ENCODE results near the gene SUPT6H. TPM values are rescaled to one million over a fixed set of nuclear protein-coding genes. Genes with fewer than 3 reads are reported as not detected.
"Not testable (repeated sequence)": the region's sequence is repeated elsewhere in the genome, so short reads cannot be mapped to it uniquely, and the experiment has no call there.

The SUPT6H gene
- total RNA-seq, 1 experiment from 2014 or later: 61.3 TPM

DNA sequence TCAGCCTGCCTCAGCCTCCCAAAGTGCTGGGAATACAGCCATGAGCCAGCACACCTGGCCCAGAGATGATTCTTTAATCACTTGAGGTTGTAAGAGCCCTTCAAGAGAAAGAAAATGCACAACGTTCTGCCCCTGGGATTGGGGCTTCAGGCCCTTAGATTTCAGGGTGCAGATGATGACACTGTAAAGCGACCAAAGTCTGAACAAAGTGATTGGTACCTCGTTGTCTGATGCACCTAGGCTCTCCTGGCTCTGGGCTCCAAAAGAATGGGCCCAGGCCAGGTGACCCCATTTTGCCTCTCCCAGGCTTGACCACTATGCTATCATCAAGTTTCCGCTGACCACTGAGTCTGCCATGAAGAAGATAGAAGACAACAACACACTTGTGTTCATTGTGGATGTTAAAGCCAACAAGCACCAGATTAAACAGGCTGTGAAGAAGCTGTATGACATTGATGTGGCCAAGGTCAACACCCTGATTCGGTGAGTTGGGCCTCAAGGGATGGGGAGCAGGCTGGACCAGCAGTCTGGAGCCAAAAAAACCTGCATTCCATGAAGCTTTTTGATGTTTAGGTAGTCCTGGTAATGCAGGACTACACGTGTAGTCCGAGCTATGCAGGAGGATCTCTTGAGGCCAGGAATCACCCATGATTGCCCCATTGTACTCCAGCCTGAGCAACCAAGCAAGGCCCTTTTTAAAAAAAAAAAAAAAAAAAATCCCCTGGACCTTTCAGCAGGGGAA, 60.6 kb downstream of the SUPT6H start (continued):
- TF ChIP-seq, protein P1, sequence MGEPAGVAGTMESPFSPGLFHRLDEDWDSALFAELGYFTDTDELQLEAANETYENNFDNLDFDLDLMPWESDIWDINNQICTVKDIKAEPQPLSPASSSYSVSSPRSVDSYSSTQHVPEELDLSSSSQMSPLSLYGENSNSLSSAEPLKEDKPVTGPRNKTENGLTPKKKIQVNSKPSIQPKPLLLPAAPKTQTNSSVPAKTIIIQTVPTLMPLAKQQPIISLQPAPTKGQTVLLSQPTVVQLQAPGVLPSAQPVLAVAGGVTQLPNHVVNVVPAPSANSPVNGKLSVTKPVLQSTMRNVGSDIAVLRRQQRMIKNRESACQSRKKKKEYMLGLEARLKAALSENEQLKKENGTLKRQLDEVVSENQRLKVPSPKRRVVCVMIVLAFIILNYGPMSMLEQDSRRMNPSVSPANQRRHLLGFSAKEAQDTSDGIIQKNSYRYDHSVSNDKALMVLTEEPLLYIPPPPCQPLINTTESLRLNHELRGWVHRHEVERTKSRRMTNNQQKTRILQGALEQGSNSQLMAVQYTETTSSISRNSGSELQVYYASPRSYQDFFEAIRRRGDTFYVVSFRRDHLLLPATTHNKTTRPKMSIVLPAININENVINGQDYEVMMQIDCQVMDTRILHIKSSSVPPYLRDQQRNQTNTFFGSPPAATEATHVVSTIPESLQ (CRISPR knock-in tag; IDR thresholded peaks at IDR 0.05): no peak
- TF ChIP-seq, protein P2, sequence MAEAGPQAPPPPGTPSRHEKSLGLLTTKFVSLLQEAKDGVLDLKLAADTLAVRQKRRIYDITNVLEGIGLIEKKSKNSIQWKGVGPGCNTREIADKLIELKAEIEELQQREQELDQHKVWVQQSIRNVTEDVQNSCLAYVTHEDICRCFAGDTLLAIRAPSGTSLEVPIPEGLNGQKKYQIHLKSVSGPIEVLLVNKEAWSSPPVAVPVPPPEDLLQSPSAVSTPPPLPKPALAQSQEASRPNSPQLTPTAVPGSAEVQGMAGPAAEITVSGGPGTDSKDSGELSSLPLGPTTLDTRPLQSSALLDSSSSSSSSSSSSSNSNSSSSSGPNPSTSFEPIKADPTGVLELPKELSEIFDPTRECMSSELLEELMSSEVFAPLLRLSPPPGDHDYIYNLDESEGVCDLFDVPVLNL (CRISPR knock-in tag; IDR thresholded peaks at IDR 0.05; ENCODE audit: borderline replicate concordance, low read depth): no peak

DNA sequence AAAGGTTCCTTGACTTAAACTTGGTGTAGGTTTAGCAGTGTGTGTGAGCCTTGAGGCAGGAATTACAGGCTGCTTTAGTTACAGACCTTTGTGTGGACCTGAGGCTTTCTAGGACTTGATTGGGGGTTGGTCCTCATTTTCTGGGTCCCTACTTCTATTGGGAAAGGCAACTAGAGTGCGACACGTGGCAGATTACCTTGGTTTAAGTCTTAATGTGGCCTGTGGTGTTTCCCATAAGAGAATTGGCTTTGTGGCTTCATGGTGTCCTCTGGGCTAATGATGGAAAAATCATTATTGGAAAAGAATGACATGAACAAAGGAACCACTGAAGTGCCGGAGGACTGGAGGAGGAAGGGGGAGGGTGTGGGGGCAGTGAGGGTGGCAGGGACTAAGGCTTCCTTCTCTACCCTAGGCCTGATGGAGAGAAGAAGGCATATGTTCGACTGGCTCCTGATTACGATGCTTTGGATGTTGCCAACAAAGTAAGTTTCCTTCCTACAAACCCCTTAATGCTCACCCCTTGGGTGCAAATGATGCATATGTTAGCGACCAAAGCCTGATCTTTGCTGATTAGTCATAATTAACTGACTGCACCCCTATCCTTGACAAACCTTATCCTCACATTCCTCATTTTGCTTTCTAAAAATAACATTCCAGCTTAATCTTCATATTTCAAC, 61.3 kb downstream of the SUPT6H start:
- H3K27me3 Mint-ChIP-seq (ENCODE audit: low read depth): no peaks in the 10 kb centered on the region
- no peak for ATAC-seq
- POLR2A ChIA-PET: interaction anchor here (0.6 to 6.4 kb wide), 2 partner anchors 23 to 68 kb away, joined by 4 to 310 read pairs; partner anchors contain the start of gene TRAF4
- peaks cover 48% of the 10 kb centered on the region for H3K36me3 Mint-ChIP-seq
- H3K9me3 Mint-ChIP-seq: no peaks in the 10 kb centered on the region
- H3K27ac Mint-ChIP-seq: peak overlapping the region; percentile 69
- peak overlapping the region; percentile 42 for H3K4me3 Mint-ChIP-seq
- CTCF ChIA-PET: interaction anchor here (1.3 to 1.9 kb wide), 2 partner anchors 12 to 40 kb away, joined by 4 to 6 read pairs; partner anchors contain the start of gene PROCA1
- no peak for DNase-seq (ENCODE audit: low spot score)
- TF ChIP-seq, protein P3, sequence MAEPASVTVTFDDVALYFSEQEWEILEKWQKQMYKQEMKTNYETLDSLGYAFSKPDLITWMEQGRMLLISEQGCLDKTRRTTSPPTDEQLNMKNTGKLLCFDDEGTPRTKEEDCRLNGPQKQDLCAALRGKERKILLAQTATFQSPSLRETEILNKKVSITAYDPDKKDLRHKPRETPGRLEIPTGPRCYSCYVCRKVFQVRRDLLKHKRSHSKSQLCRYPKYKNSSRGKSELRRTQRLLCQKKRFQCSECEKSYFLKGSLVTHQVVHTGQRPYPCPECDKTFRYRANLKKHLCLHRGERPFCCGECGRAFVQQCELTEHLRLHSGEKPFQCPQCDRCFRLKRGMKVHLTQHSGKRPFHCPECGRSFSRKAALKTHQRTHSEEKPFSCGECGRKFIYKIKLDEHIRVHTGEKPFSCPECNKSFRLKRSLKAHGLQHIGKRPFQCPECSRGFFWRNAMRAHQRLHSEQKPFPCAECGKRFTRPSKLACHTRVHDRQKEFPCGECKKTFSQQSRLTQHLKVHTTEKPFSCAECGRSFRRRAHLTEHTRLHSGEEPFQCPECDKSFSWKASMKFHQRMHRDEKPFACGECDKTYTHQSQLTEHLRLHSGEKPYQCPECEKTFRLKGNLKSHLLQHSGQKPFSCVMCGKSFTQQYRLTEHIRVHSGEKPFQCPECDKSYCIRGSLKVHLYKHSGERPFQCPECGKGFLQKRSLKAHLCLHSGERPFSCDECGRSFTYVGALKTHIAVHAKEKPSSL (CRISPR knock-in tag; conservative IDR thresholded peaks at IDR 0.05): 0 out of 2 replicates have a peak, but pooled peaks have one; percentile 43
- TF ChIP-seq, protein P4, sequence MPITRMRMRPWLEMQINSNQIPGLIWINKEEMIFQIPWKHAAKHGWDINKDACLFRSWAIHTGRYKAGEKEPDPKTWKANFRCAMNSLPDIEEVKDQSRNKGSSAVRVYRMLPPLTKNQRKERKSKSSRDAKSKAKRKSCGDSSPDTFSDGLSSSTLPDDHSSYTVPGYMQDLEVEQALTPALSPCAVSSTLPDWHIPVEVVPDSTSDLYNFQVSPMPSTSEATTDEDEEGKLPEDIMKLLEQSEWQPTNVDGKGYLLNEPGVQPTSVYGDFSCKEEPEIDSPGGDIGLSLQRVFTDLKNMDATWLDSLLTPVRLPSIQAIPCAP (CRISPR knock-in tag; IDR thresholded peaks at IDR 0.05): no peak
- TF ChIP-seq, protein P5, sequence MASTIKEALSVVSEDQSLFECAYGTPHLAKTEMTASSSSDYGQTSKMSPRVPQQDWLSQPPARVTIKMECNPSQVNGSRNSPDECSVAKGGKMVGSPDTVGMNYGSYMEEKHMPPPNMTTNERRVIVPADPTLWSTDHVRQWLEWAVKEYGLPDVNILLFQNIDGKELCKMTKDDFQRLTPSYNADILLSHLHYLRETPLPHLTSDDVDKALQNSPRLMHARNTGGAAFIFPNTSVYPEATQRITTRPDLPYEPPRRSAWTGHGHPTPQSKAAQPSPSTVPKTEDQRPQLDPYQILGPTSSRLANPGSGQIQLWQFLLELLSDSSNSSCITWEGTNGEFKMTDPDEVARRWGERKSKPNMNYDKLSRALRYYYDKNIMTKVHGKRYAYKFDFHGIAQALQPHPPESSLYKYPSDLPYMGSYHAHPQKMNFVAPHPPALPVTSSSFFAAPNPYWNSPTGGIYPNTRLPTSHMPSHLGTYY (CRISPR knock-in tag; IDR thresholded peaks at IDR 0.05): no peak
- TF ChIP-seq MYBL2 (CRISPR knock-in tag; IDR thresholded peaks at IDR 0.05): 0 out of 2 replicates have a peak, but pooled peaks have one; percentile 18
- peaks cover 53% of the 10 kb centered on the region for H3K4me1 Mint-ChIP-seq

DNA sequence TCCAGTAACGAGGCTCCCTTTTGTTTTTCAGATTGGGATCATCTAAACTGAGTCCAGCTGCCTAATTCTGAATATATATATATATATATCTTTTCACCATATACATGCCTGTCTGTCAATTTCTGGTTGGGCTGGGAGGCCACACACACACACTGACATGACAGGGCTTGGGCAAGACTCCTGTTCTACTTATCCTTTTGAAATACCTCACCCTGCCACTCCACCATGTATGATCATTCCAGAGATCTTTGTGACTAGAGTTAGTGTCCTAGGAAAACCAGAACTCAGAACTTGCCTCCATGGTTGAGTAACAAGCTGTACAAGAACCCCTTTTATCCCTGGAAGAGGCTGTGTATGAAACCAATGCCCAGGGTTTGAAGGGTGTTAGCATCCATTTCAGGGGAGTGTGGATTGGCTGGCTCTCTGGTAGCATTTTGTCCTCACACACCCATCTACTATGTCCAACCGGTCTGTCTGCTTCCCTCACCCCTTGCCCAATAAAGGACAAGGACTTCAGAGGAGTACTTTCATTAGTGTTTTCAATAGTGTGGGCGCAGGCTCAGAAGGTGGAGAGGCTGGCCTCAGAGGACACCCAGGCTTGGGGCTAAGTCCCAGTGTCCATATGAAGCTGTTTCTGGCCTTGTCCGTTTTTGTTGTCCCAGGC, 62.0 kb downstream of the SUPT6H start:
- peak overlapping the region; percentile 93 for H3K4me3 Mint-ChIP-seq
- CTCF ChIA-PET: interaction anchor here (1.9 to 12.2 kb wide), 3 partner anchors 12 to 23 kb away, joined by 6 to 541 read pairs (median 69); partner anchors contain the start of genes PROCA1 and TRAF4
- 0 out of 2 replicates have a peak, but pooled peaks have one; percentile 40 for TF ChIP-seq ETV6 (CRISPR knock-in tag; IDR thresholded peaks at IDR 0.05)
- peak; percentile 78 for TF ChIP-seq CREB1 (CRISPR knock-in tag; IDR thresholded peaks at IDR 0.05)
- TF ChIP-seq, protein P4 (CRISPR knock-in tag; IDR thresholded peaks at IDR 0.05): peak; percentile 77; the same call in 1 of the 2 replicates
- TF ChIP-seq, protein P6, sequence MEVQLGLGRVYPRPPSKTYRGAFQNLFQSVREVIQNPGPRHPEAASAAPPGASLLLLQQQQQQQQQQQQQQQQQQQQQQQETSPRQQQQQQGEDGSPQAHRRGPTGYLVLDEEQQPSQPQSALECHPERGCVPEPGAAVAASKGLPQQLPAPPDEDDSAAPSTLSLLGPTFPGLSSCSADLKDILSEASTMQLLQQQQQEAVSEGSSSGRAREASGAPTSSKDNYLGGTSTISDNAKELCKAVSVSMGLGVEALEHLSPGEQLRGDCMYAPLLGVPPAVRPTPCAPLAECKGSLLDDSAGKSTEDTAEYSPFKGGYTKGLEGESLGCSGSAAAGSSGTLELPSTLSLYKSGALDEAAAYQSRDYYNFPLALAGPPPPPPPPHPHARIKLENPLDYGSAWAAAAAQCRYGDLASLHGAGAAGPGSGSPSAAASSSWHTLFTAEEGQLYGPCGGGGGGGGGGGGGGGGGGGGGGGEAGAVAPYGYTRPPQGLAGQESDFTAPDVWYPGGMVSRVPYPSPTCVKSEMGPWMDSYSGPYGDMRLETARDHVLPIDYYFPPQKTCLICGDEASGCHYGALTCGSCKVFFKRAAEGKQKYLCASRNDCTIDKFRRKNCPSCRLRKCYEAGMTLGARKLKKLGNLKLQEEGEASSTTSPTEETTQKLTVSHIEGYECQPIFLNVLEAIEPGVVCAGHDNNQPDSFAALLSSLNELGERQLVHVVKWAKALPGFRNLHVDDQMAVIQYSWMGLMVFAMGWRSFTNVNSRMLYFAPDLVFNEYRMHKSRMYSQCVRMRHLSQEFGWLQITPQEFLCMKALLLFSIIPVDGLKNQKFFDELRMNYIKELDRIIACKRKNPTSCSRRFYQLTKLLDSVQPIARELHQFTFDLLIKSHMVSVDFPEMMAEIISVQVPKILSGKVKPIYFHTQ (CRISPR knock-in tag; IDR thresholded peaks at IDR 0.05): 0 out of 2 replicates have a peak, but pooled peaks have one; percentile 22
- H3K27me3 Mint-ChIP-seq (ENCODE audit: low read depth); DNase-seq (ENCODE audit: low spot score); H3K9me3 Mint-ChIP-seq; ATAC-seq: not testable (repeated sequence)
- POLR2A ChIA-PET: interaction anchor here (0.6 to 6.4 kb wide), 5 partner anchors 12 to 228 kb away, joined by 3 to 310 read pairs (median 7); partner anchors contain the start of genes FLOT2, PHF12, PROCA1 and TRAF4
- H3K4me1 Mint-ChIP-seq: peaks cover 50% of the 10 kb centered on the region
- peak overlapping the region; percentile 98 for H3K27ac Mint-ChIP-seq
- H3K36me3 Mint-ChIP-seq: peaks cover 48% of the 10 kb centered on the region
